Dendritic cell treated with granulocyte-macrophage colony-stimulating factor and Interleukin-4, amounts not matched to agents 40 ng/mL and 50 ng/mL, for 4 days (primary cell): ENCODE results near the gene ZCCHC3.
A peak's percentile ranks its signal among the peaks of the same experiment; 100 is the strongest.

Source experiments
- H3K27ac Mint-ChIP-seq: one replicate; pipeline ENCODE4 v1.8.0; 2022; ENCODE audit warnings: mild to moderate bottlenecking, mixed read lengths
- H3K27me3 Mint-ChIP-seq: one replicate; pipeline ENCODE4 v1.8.0; 2022; ENCODE audit warnings: mild to moderate bottlenecking, mixed read lengths
- H3K36me3 Mint-ChIP-seq: one replicate; pipeline ENCODE4 v1.8.0; 2022; ENCODE audit warnings: low read depth, mixed read lengths
- H3K4me1 Mint-ChIP-seq: one replicate; pipeline ENCODE4 v1.8.0; 2022; ENCODE audit warnings: low read depth, mixed read lengths
- H3K4me3 Mint-ChIP-seq: one replicate; pipeline ENCODE4 v1.8.0; 2022; ENCODE audit warnings: mild to moderate bottlenecking, moderate library complexity, mixed read lengths
- H3K9me3 Mint-ChIP-seq: one replicate; pipeline ENCODE4 v1.8.0; 2022; ENCODE audit warnings: mixed read lengths
- intact Hi-C: fragments of 100-400 bp; cut with micrococcal nuclease; formaldehyde crosslinking; loops from one replicate; pipeline ENCODE4 v1.15.0; 2022

ZCCHC3 gene

DNA sequence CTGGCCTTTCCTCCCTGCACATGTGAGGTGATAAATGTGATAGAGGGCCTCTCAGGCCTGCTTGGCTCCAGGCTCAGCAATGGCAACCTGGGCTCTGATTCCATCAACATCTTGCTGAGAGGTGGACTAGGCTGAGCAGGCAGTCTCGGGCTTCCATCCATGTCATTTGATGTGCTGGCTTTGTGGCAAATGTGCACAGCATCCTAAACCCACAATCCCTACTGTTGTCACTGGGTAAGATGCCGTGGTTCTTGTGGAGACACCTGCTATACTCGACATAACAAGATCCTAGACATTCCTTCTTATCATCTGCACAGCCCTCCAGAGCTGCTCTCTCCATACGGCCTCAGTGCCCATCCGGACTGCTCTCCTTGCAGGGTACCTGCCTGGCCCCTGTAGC is 2.8 kb upstream of the ZCCHC3 start:
- no peak overlapping the region for H3K4me3 Mint-ChIP-seq
- no peak overlapping the region for H3K27ac Mint-ChIP-seq
- no peaks in the 10 kb centered on the region for H3K27me3 Mint-ChIP-seq
- peaks cover 26% of the 10 kb centered on the region for H3K4me1 Mint-ChIP-seq
- intact Hi-C loops: no loop called here
- H3K36me3 Mint-ChIP-seq: peaks cover 26% of the 10 kb centered on the region
- H3K9me3 Mint-ChIP-seq: no peaks in the 10 kb centered on the region

DNA sequence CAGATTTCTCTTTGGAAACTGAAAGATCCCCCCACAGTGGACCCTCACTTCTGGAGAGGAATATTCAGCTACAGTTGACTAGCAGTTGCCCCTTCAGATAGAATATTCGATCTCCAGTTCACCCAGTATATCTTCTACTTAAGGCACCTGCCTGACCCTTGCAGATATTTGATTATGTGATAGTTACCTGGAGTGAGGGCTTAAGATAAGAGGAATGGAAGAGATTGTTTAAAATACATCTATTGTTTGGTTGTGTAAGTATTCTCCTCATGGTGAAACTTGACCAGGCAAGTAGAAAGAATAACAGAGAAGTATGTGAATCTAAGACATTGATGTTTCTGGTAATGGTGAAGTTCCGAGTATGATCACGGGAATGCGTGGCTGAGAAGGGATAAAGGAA is 1.6 kb upstream of the ZCCHC3 start:
- H3K9me3 Mint-ChIP-seq: no peaks in the 10 kb centered on the region
- peaks cover 29% of the 10 kb centered on the region for H3K36me3 Mint-ChIP-seq
- intact Hi-C loops: no loop called here
- H3K4me1 Mint-ChIP-seq: peaks cover 32% of the 10 kb centered on the region
- peak overlapping the region; percentile 99 for H3K27ac Mint-ChIP-seq
- no peaks in the 10 kb centered on the region for H3K27me3 Mint-ChIP-seq
- H3K4me3 Mint-ChIP-seq: peak overlapping the region; percentile 11

DNA sequence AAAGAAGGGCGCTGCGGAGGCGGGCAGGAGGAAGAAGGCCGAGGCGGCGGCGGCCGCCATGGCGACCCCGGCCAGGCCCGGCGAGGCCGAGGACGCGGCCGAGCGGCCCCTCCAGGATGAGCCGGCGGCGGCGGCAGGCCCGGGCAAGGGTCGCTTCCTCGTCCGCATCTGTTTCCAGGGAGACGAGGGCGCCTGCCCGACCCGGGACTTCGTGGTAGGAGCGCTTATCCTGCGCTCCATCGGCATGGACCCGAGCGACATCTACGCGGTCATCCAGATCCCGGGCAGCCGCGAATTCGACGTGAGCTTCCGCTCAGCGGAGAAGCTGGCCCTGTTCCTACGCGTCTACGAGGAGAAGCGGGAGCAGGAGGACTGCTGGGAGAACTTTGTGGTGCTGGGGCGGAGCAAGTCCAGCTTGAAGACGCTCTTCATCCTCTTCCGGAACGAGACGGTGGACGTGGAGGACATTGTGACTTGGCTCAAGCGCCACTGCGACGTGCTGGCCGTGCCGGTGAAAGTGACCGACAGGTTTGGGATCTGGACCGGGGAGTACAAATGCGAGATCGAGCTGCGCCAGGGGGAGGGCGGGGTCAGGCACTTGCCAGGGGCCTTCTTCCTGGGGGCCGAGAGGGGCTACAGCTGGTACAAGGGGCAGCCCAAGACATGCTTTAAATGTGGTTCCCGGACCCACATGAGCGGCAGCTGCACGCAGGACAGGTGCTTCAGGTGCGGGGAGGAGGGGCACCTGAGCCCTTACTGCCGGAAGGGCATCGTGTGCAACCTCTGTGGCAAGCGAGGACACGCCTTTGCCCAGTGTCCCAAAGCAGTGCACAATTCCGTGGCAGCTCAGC is 780 bp downstream of the ZCCHC3 start:
- Mint-ChIP-seq H3K4me3 (peak overlapping the region; percentile 92), H3K27ac (peak overlapping the region; percentile 99), H3K4me1 (peaks cover 48% of the 10 kb centered on the region), H3K36me3 (peaks cover 46% of the 10 kb centered on the region), H3K9me3 (no peaks in the 10 kb centered on the region), H3K27me3 (no peaks in the 10 kb centered on the region)
- intact Hi-C loops: loop anchor here (1.0 to 2.0 kb wide), 2 partner anchors 8 to 27 kb away; partner anchors contain the start of genes C20orf96 and SOX12

DNA sequence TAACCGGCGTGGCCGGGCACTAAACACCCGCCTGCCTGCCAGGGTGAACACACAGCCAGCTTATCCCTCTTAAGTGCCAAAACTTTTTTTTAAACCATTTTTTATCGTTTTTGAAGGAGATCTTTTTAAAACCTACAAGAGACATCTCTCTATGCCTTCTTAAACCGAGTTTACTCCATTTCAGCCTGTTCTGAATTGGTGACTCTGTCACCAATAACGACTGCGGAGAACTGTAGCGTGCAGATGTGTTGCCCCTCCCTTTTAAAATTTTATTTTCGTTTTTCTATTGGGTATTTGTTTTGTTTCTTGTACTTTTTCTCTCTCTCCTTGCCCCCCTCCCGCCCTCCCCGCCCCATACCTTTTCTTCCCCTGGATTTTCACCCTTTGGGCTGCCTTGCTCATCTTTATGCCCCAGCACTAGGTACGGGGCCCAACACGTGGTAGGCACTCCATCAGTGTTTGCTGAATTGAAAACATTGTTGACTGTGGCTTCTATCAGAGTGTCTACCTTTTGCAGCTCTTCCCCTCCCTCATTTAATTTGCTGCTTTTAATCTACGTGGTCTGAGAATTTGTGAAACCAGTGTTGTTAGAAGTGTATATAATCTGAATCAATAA is 1.5 kb downstream of the ZCCHC3 start:
- Mint-ChIP-seq H3K27ac (peak overlapping the region; percentile 99), H3K4me3 (peak overlapping the region; percentile 92)
- intact Hi-C loops: loop anchor here (1.0 to 2.0 kb wide), 2 partner anchors 9 to 26 kb away; partner anchors contain the start of genes C20orf96 and SOX12

DNA sequence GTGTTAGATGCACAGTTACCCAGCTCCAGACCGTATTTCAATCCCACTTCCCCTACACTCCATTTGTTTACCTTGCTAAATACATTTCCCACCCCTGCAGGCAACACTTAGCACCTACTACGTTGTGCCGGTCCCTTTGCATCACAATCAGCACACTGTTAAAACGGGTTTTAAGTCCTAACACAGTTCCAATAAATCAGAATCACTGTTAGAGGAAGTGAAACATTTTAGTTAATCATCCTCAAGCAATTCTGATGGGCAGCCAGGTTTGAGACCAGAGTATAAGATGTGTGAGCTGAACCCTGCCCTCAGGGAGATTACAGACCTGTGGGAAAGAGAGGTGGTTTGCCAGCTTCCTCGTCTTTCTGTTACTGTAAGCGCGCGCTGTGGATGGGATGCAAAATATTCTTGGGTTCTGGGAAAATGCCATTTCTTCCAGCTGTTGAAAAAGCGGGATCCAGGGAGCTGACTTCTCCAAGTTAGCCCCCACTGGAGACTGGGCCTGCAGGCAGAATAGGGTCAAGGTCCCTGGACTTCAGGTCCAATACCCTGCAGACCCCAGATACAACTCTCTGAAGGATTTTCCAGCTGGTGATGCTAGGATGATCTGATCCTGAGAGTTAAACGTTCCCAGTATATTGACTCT is 3.1 kb downstream of the ZCCHC3 start:
- peak overlapping the region; percentile 53 for H3K27ac Mint-ChIP-seq
- H3K27me3 Mint-ChIP-seq: no peaks in the 10 kb centered on the region
- H3K36me3 Mint-ChIP-seq: peaks cover 46% of the 10 kb centered on the region
- peak overlapping the region; percentile 44 for H3K4me3 Mint-ChIP-seq
- intact Hi-C loops: no loop called here
- H3K4me1 Mint-ChIP-seq: peaks cover 48% of the 10 kb centered on the region
- H3K9me3 Mint-ChIP-seq: no peaks in the 10 kb centered on the region

More for the DNA sequence above, 1.5 kb downstream of the ZCCHC3 start:
- peaks cover 46% of the 10 kb centered on the region for H3K36me3 Mint-ChIP-seq
- H3K27me3 Mint-ChIP-seq: no peaks in the 10 kb centered on the region
- H3K9me3 Mint-ChIP-seq: no peaks in the 10 kb centered on the region
- H3K4me1 Mint-ChIP-seq: peaks cover 48% of the 10 kb centered on the region

DNA sequence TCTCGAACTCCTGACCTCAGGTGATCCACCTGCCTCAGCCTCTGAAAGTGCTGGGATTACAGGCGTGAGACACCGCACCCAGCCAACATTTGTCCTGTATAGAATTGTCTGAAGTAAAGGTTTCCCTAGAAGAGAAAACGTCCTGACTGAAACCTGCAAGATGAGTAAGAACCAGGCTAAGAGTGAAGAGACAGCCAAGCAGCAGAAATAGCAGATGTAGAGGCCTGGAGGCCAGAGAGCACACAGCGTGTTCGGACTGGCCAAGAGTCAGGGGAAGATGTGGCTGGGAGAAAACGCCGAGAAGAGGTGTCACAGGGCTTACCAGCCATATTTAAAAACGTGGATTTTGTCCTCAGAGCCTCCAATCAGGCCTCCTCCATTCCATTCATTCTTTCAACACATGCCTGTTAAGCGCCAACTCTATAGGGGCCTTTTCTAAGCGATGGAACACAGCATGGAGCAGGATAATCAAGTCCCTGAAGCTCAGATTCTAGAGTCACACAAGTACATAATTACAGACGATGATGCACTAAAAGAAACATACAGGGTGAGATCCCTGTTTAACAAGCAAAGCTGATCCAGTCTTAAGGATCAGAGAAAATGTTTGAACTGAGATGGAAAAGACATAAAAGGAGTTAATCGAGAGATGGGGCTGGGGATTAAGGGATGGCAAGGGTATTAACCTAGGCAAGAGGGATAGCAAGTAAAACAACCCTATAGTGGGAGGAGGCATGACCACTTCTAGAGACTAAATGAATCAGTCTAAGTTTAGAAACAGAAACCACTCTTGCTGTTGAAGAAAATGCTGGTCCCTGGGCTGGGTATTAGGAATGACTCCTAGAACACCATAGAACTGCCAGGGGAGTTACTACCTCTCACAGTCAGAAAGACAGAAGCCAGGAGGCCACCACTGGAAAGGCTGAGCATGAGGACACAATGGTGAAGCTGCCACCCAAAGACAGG is 4.8 kb downstream of the ZCCHC3 start:
- Mint-ChIP-seq H3K27ac (no peak overlapping the region), H3K4me1 (peaks cover 41% of the 10 kb centered on the region), H3K36me3 (peaks cover 40% of the 10 kb centered on the region), H3K27me3 (no peaks in the 10 kb centered on the region), H3K4me3 (no peak overlapping the region), H3K9me3 (no peaks in the 10 kb centered on the region)
- intact Hi-C loops: no loop called here

DNA sequence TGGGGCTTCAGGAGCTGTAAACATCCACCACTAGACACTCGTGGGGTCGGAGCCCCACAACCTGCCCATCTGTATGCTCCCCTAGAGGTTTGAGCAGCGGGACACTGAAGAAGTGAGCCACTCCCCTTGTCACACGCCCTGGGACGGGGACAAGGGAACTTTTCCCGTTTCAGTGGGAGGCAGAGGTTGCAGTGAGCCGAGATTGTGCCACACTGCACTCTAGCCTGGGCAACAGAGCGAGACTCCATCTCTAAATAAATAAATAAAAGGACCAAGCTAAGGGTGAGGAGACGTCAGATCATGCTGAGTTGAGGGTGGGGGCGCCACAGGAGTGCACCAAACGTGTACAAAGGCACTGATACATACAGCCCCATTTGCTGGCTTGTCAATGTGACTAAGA is 8.4 kb downstream of the ZCCHC3 start:
- Mint-ChIP-seq H3K27me3 (no peaks in the 10 kb centered on the region), H3K4me1 (peaks cover 35% of the 10 kb centered on the region), H3K27ac (no peak overlapping the region), H3K4me3 (no peak overlapping the region), H3K9me3 (no peaks in the 10 kb centered on the region), H3K36me3 (peaks cover 18% of the 10 kb centered on the region)
- intact Hi-C loops: no loop called here

DNA sequence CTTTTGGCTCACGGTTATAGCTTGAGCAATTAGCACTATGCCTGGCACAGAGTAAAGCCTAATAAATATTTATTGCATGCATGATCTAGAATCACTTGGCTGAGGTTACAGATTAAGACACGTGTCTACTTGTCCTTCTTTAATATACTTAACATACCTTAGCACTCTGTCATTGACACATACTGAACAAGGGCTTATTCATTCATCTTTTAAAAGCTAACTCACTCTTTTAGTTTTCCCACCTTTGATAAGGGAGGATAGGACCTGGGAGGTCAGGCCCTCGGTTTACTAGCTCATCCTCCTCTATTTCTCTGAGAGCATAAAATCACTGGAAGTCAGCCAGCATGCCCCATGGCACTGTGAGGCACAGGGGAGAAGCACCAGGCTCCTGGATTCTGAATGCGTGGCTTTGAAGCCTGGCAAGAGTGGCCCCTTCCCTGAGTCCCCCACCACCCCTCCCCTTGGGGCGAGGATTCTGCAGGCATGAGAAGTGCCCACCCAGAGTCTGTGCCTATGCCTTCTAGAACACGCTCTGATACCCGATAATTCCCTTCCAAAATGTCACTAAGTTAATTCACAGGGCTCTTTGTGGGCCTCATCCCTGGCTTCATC is 11.2 kb downstream of the ZCCHC3 start:
- H3K27me3 Mint-ChIP-seq: no peaks in the 10 kb centered on the region
- intact Hi-C loops: no loop called here

DNA sequence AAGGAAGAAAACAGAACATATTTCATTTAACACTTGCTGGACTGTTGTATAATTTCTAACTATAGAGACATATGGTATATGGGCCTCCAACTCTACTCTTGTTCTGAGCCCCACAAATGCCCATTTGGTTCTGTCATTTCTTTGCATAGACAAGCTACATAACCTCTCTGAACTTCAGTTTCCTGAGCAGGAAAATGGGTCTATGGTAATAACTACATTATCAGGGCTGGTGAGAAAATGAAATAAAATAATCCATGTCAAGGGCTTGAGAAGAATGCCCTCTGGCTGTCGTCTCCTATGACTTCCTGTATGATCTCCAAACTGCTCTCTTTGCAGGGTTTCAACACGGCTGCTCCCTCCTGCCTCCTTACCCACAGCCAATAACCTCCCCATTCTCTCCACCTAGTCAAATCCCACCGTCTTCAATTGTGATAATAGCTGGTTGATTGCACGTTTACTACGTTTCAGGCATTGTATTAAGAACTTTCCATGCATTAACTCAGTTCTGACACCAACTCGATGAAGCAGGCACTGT is 12.0 kb downstream of the ZCCHC3 start:
- H3K4me3 Mint-ChIP-seq: no peak overlapping the region
- H3K27ac Mint-ChIP-seq: peak overlapping the region; percentile 62
- intact Hi-C loops: no loop called here
- H3K4me1 Mint-ChIP-seq: peaks cover 43% of the 10 kb centered on the region
- no peaks in the 10 kb centered on the region for H3K27me3 Mint-ChIP-seq
- no peaks in the 10 kb centered on the region for H3K9me3 Mint-ChIP-seq
- no peaks in the 10 kb centered on the region for H3K36me3 Mint-ChIP-seq

More for the DNA sequence above, 11.2 kb downstream of the ZCCHC3 start:
- no peak overlapping the region for H3K4me3 Mint-ChIP-seq
- no peaks in the 10 kb centered on the region for H3K36me3 Mint-ChIP-seq
- peaks cover 39% of the 10 kb centered on the region for H3K4me1 Mint-ChIP-seq
- no peaks in the 10 kb centered on the region for H3K9me3 Mint-ChIP-seq
- H3K27ac Mint-ChIP-seq: no peak overlapping the region

DNA sequence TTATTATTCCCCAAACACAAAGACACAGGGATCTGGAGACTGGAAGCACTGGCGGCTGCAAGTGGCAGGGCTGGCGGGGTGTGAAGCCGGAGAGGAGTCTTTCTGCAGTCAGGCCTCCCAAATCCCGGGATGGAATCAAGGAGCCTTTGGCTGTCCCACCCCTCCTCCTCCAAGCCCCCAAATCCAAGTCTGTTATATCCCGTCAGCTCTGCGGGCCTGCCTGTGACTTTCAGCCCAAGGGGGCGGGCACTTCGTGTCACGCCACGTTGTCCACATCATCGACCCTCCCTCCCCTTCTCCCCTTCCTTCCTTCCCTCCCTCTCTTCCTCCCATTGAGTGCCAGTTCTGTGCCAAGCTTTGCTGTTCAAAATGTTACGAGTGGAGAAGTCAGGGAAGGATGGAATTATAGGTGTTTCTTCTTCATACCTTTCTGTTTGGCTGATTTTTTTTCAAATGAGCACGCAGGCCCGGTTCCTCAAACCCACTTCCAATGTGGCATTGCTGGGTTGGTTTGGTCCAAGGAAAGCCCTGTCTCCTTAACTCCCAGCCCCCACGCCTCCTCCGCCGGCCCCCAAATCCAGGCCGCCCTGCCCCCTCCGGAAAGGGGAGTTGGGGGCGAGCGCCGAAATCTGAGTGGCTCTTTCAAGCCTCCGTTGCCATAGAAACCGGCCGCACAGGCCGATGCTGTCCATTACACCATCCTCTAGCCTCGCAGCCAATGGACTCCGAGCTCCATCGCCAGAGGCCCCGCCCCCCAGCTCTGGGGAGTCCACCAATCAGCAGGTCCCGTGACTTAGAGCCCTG is 12.7 kb downstream of the ZCCHC3 start:
- intact Hi-C loops: loop anchor here (2.0 kb wide), 1 partner anchor 15 kb away; the partner anchor contains the start of gene SOX12
- Mint-ChIP-seq H3K27ac (peak overlapping the region; percentile 62), H3K36me3 (no peaks in the 10 kb centered on the region), H3K27me3 (no peaks in the 10 kb centered on the region), H3K9me3 (no peaks in the 10 kb centered on the region), H3K4me3 (peak overlapping the region; percentile 73), H3K4me1 (peaks cover 43% of the 10 kb centered on the region)

DNA sequence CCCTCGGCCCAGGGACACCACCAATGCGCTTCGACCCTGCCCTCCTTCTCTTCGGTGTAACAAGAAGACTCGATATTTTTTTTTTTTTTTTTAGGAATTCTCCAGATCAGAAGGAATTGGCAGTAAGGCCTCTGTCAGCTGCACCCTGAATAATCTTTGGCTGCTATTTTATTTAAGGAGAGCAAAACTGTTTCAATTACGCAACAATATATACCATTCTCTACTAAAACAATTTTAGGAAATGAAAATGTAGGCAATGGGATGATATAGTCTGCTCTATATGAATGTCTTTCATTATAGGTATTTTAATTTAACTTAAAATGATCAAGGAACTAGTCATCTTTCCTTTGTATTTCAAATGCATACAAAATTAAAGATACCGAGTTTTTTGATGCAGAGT is 13.3 kb downstream of the ZCCHC3 start:
- no peaks in the 10 kb centered on the region for H3K9me3 Mint-ChIP-seq
- intact Hi-C loops: loop anchor here (2.0 kb wide), 1 partner anchor 14 kb away; the partner anchor contains the start of gene SOX12
- peak overlapping the region; percentile 73 for H3K4me3 Mint-ChIP-seq
- no peaks in the 10 kb centered on the region for H3K27me3 Mint-ChIP-seq
- peak overlapping the region; percentile 62 for H3K27ac Mint-ChIP-seq
- peaks cover 42% of the 10 kb centered on the region for H3K4me1 Mint-ChIP-seq
- no peaks in the 10 kb centered on the region for H3K36me3 Mint-ChIP-seq

DNA sequence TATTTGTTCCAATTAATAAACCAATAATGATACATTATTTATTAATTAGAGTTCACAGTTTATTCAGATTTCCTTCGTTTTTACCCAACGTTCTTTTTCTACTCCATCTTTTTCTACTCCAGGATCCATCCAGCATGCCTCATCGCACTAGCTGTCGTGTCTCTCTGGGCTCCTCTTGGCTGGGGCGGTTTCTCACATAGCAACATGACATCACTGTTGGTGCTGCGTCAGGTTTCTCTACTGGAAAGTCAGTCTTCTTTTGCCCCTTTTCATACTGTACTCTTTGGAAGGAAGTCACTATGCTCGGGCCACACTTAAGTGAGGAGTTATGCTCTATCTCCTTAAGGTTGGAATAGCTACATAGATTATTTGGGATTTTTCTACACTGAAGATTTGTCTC is 14.2 kb downstream of the ZCCHC3 start:
- Mint-ChIP-seq H3K9me3 (no peaks in the 10 kb centered on the region), H3K36me3 (no peaks in the 10 kb centered on the region), H3K27ac (no peak overlapping the region), H3K27me3 (no peaks in the 10 kb centered on the region), H3K4me3 (no peak overlapping the region), H3K4me1 (peaks cover 38% of the 10 kb centered on the region)
- intact Hi-C loops: loop anchor here (2.0 kb wide), 1 partner anchor 13 kb away; the partner anchor contains the start of gene SOX12
